Left lobe of liver (tissue), 2 donors: ENCODE measurements around the gene UGT8. TPM values are rescaled to one million over a fixed set of nuclear protein-coding genes. Genes with fewer than 3 reads are reported as not detected.
A peak's percentile ranks its signal among the peaks of the same experiment; 100 is the strongest.

Experiments used
- ATAC-seq: fragments of 200-7000 bp; cut with Tn5 transposase; one replicate; pipeline ENCODE4 v1.9.1; 2020; ENCODE audit warnings: mild to moderate bottlenecking, moderate library complexity
- DNase-seq: peaks from one replicate; pipeline ENCODE4 v3.0.0-alpha.2; 2020; ENCODE audit warnings: low spot score
- total RNA-seq: library from RNA; stranded (reverse); gene quantifications from one replicate; pipeline ENCODE4 v1.2.1, GENCODE V29; 2021
- donor health status: DM: no; HTN: no; CAD: no; lungs with moderate emphysema.
- donor health status: DM: no; HTN: yes; CAD: no.

Gene UGT8
- total RNA-seq, 1 donor from 2014 or later, result 0.15 TPM

GRCh38 chr4:114677346-114677979 is 78.9 kb downstream of the UGT8 start:
- ATAC-seq, result no peak
- no peak for DNase-seq

- no peak for DNase-seq
- no peak for ATAC-seq
These were observed 85.9 kb downstream of the UGT8 start for GRCh38 chr4:114684462-114684861.

- DNase-seq (no peak), ATAC-seq (no peak)
These were observed 89.5 kb downstream of the UGT8 start for GRCh38 chr4:114688059-114688458.

- ATAC-seq, result no peak
- no peak for DNase-seq
These were observed 92.0 kb downstream of the UGT8 start for GRCh38 chr4:114690571-114690970.

GRCh38 chr4:114691865-114692264 is 93.3 kb downstream of the UGT8 start:
- no peak for ATAC-seq

GRCh38 chr4:114692958-114693357 is 94.4 kb downstream of the UGT8 start:
- DNase-seq (no peak), ATAC-seq (no peak)

More at GRCh38 chr4:114691865-114692264, 93.3 kb downstream of the UGT8 start:
- DNase-seq, result no peak

- peak; percentile 67 for ATAC-seq
- no peak for DNase-seq
These were observed 96.2 kb downstream of the UGT8 start for GRCh38 chr4:114694770-114695169.

- DNase-seq (no peak), ATAC-seq (no peak)
These were observed 99.6 kb downstream of the UGT8 start for GRCh38 chr4:114698231-114698630.

GRCh38 chr4:114701491-114701890 is 102.9 kb downstream of the UGT8 start:
- ATAC-seq (no peak), DNase-seq (no peak)

- DNase-seq, result no peak
- ATAC-seq, result no peak
These were observed 118.8 kb downstream of the UGT8 start for GRCh38 chr4:114717432-114717831.

GRCh38 chr4:114725066-114725465 is 126.5 kb downstream of the UGT8 start:
- DNase-seq, result no peak
- no peak for ATAC-seq

GRCh38 chr4:114727461-114727860 is 128.9 kb downstream of the UGT8 start:
- DNase-seq (no peak), ATAC-seq (no peak)
